Stimulated activated memory B cell treated with anti-CD40 and anti-IgM and Interleukin-4, amounts not matched to agents 10 μg/mL and 1 μg/mL and 100 μg/mL, for 72 hours (primary cell): ENCODE data around the gene HK3.

ENCODE experiments used
- ATAC-seq: fragments of 150-1000 bp; cut with Tn5 transposase; 2 replicates; pipeline ENCODE4 v1.10.0; 2021
- H3K27ac Mint-ChIP-seq: one replicate; pipeline ENCODE4 v1.8.0; 2022; ENCODE audit warnings: mild to moderate bottlenecking, mixed read lengths
- H3K27me3 Mint-ChIP-seq: one replicate; pipeline ENCODE4 v1.8.0; 2022; ENCODE audit warnings: mixed read lengths
- H3K36me3 Mint-ChIP-seq: one replicate; pipeline ENCODE4 v1.8.0; 2022; ENCODE audit warnings: mixed read lengths
- H3K4me1 Mint-ChIP-seq: one replicate; pipeline ENCODE4 v1.8.0; 2022; ENCODE audit warnings: mixed read lengths
- H3K4me3 Mint-ChIP-seq: one replicate; pipeline ENCODE4 v1.8.0; 2022; ENCODE audit warnings: mild to moderate bottlenecking, moderate library complexity, mixed read lengths
- H3K9me3 Mint-ChIP-seq: one replicate; pipeline ENCODE4 v1.8.0; 2022; ENCODE audit warnings: mixed read lengths

The HK3 gene

GRCh38 chr5:176915906-176916305 lies 16.8 kb upstream of the HK3 start:
- Mint-ChIP-seq H3K9me3 (no peaks in the 10 kb centered on the region), H3K36me3 (peaks cover 44% of the 10 kb centered on the region), H3K4me3 (no peak overlapping the region), H3K27me3 (no peaks in the 10 kb centered on the region), H3K27ac (no peak overlapping the region), H3K4me1 (peaks cover 8% of the 10 kb centered on the region)
- ATAC-seq, result no peak

- no peak overlapping the region for H3K4me3 Mint-ChIP-seq
- ATAC-seq, result no peak
- H3K4me1 Mint-ChIP-seq, result peaks cover 12% of the 10 kb centered on the region
- no peak overlapping the region for H3K27ac Mint-ChIP-seq
- peaks cover 49% of the 10 kb centered on the region for H3K36me3 Mint-ChIP-seq
- no peaks in the 10 kb centered on the region for H3K27me3 Mint-ChIP-seq
- H3K9me3 Mint-ChIP-seq, result no peaks in the 10 kb centered on the region
Measured at GRCh38 chr5:176912115-176912514, 13.0 kb upstream of the HK3 start.

GRCh38 chr5:176908675-176909368 lies 9.7 kb upstream of the HK3 start:
- ATAC-seq, result no peak
- H3K27ac Mint-ChIP-seq, result peak overlapping the region; percentile 35
- peaks cover 60% of the 10 kb centered on the region for H3K36me3 Mint-ChIP-seq
- peaks cover 4% of the 10 kb centered on the region for H3K4me1 Mint-ChIP-seq
- H3K9me3 Mint-ChIP-seq, result no peaks in the 10 kb centered on the region
- no peak overlapping the region for H3K4me3 Mint-ChIP-seq
- no peaks in the 10 kb centered on the region for H3K27me3 Mint-ChIP-seq

- H3K4me1 Mint-ChIP-seq, result peaks cover 9% of the 10 kb centered on the region
- no peak for ATAC-seq
Measured at GRCh38 chr5:176906796-176907195, 7.7 kb upstream of the HK3 start.

GRCh38 chr5:176906126-176906525 lies 7.0 kb upstream of the HK3 start:
- Mint-ChIP-seq H3K36me3 (peaks cover 64% of the 10 kb centered on the region), H3K4me1 (peaks cover 13% of the 10 kb centered on the region)
- no peak for ATAC-seq

More at GRCh38 chr5:176906796-176907195, 7.7 kb upstream of the HK3 start:
- Mint-ChIP-seq H3K9me3 (no peaks in the 10 kb centered on the region), H3K27ac (no peak overlapping the region), H3K27me3 (no peaks in the 10 kb centered on the region), H3K36me3 (peaks cover 62% of the 10 kb centered on the region), H3K4me3 (no peak overlapping the region)

GRCh38 chr5:176904276-176904675 lies 5.1 kb upstream of the HK3 start:
- no peaks in the 10 kb centered on the region for H3K9me3 Mint-ChIP-seq

More at GRCh38 chr5:176906126-176906525, 7.0 kb upstream of the HK3 start:
- H3K27ac Mint-ChIP-seq, result no peak overlapping the region
- no peak overlapping the region for H3K4me3 Mint-ChIP-seq
- no peaks in the 10 kb centered on the region for H3K9me3 Mint-ChIP-seq
- H3K27me3 Mint-ChIP-seq, result no peaks in the 10 kb centered on the region

GRCh38 chr5:176902911-176903664 lies 3.9 kb upstream of the HK3 start:
- no peaks in the 10 kb centered on the region for H3K9me3 Mint-ChIP-seq
- H3K36me3 Mint-ChIP-seq, result peaks cover 46% of the 10 kb centered on the region
- H3K4me3 Mint-ChIP-seq, result no peak overlapping the region
- no peaks in the 10 kb centered on the region for H3K27me3 Mint-ChIP-seq
- no peak for ATAC-seq
- H3K27ac Mint-ChIP-seq, result no peak overlapping the region
- H3K4me1 Mint-ChIP-seq, result peaks cover 19% of the 10 kb centered on the region

More at GRCh38 chr5:176904276-176904675, 5.1 kb upstream of the HK3 start:
- no peaks in the 10 kb centered on the region for H3K27me3 Mint-ChIP-seq
- ATAC-seq, result no peak
- H3K4me1 Mint-ChIP-seq, result peaks cover 15% of the 10 kb centered on the region
- H3K4me3 Mint-ChIP-seq, result no peak overlapping the region
- H3K27ac Mint-ChIP-seq, result no peak overlapping the region
- H3K36me3 Mint-ChIP-seq, result peaks cover 55% of the 10 kb centered on the region

- Mint-ChIP-seq H3K4me3 (no peak overlapping the region), H3K27ac (peak overlapping the region; percentile 77), H3K27me3 (no peaks in the 10 kb centered on the region), H3K4me1 (peaks cover 19% of the 10 kb centered on the region), H3K9me3 (no peaks in the 10 kb centered on the region), H3K36me3 (peaks cover 37% of the 10 kb centered on the region)
- ATAC-seq, result no peak
Measured at GRCh38 chr5:176902102-176902814, 3.1 kb upstream of the HK3 start.

- Mint-ChIP-seq H3K4me3 (no peak overlapping the region), H3K4me1 (peaks cover 19% of the 10 kb centered on the region), H3K9me3 (no peaks in the 10 kb centered on the region), H3K36me3 (peaks cover 33% of the 10 kb centered on the region), H3K27me3 (no peaks in the 10 kb centered on the region), H3K27ac (peak overlapping the region; percentile 77)
- ATAC-seq, result peak; percentile 86
Measured at GRCh38 chr5:176901260-176902101, 2.3 kb upstream of the HK3 start.

GRCh38 chr5:176900780-176901204 lies 1.6 kb upstream of the HK3 start:
- H3K4me3 Mint-ChIP-seq, result no peak overlapping the region
- no peak overlapping the region for H3K27ac Mint-ChIP-seq
- no peaks in the 10 kb centered on the region for H3K27me3 Mint-ChIP-seq
- peaks cover 19% of the 10 kb centered on the region for H3K4me1 Mint-ChIP-seq
- peaks cover 27% of the 10 kb centered on the region for H3K36me3 Mint-ChIP-seq
- ATAC-seq, result no peak
- H3K9me3 Mint-ChIP-seq, result no peaks in the 10 kb centered on the region

GRCh38 chr5:176899946-176900779 lies 1.0 kb upstream of the HK3 start:
- Mint-ChIP-seq H3K27me3 (no peaks in the 10 kb centered on the region), H3K36me3 (peaks cover 20% of the 10 kb centered on the region), H3K4me1 (peaks cover 19% of the 10 kb centered on the region), H3K9me3 (no peaks in the 10 kb centered on the region), H3K27ac (no peak overlapping the region), H3K4me3 (no peak overlapping the region)
- no peak for ATAC-seq

- Mint-ChIP-seq H3K36me3 (peaks cover 6% of the 10 kb centered on the region), H3K4me1 (peaks cover 18% of the 10 kb centered on the region), H3K27me3 (peaks cover 2% of the 10 kb centered on the region), H3K4me3 (no peak overlapping the region), H3K9me3 (no peaks in the 10 kb centered on the region), H3K27ac (no peak overlapping the region)
- ATAC-seq, result no peak
Measured at GRCh38 chr5:176897263-176897662, 1.9 kb downstream of the HK3 start.

- H3K27ac Mint-ChIP-seq, result no peak overlapping the region
- no peaks in the 10 kb centered on the region for H3K36me3 Mint-ChIP-seq
- peaks cover 17% of the 10 kb centered on the region for H3K27me3 Mint-ChIP-seq
- no peak overlapping the region for H3K4me3 Mint-ChIP-seq
- H3K9me3 Mint-ChIP-seq, result no peaks in the 10 kb centered on the region
- H3K4me1 Mint-ChIP-seq, result peaks cover 10% of the 10 kb centered on the region
- no peak for ATAC-seq
Measured at GRCh38 chr5:176895831-176896230, 3.3 kb downstream of the HK3 start.

GRCh38 chr5:176894298-176894697 lies 4.8 kb downstream of the HK3 start:
- peaks cover 17% of the 10 kb centered on the region for H3K27me3 Mint-ChIP-seq
- ATAC-seq, result peak; percentile 15
- H3K4me3 Mint-ChIP-seq, result no peak overlapping the region
- no peaks in the 10 kb centered on the region for H3K36me3 Mint-ChIP-seq
- peaks cover 4% of the 10 kb centered on the region for H3K4me1 Mint-ChIP-seq
- H3K27ac Mint-ChIP-seq, result no peak overlapping the region
- no peaks in the 10 kb centered on the region for H3K9me3 Mint-ChIP-seq
